Measurements from ENCODE around the gene PSMA2.
"Not testable (repeated sequence)": the region's sequence is repeated elsewhere in the genome, so short reads cannot be mapped to it uniquely, and the experiment has no call there.

Gene PSMA2

DNA sequence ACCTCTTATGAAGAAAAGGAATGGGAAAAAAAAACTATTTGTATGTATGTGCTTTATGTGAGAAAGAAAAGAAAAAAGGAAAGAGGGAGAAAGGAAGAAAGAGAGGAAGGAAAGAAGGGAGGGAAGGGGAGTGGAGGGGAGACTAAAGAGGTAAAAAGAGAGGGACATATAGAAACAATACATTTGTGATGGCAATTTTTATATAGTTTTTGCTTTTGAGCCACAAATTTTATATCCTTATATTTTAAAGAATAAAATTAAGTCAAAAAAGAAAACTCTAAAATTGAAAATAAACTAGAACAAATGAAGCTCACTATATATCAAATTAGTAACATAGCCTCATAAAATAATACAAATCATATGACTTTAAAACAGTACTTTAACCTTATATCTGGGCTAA is 31.1 kb downstream of the PSMA2 start:
- no peak for DNase-seq

DNA sequence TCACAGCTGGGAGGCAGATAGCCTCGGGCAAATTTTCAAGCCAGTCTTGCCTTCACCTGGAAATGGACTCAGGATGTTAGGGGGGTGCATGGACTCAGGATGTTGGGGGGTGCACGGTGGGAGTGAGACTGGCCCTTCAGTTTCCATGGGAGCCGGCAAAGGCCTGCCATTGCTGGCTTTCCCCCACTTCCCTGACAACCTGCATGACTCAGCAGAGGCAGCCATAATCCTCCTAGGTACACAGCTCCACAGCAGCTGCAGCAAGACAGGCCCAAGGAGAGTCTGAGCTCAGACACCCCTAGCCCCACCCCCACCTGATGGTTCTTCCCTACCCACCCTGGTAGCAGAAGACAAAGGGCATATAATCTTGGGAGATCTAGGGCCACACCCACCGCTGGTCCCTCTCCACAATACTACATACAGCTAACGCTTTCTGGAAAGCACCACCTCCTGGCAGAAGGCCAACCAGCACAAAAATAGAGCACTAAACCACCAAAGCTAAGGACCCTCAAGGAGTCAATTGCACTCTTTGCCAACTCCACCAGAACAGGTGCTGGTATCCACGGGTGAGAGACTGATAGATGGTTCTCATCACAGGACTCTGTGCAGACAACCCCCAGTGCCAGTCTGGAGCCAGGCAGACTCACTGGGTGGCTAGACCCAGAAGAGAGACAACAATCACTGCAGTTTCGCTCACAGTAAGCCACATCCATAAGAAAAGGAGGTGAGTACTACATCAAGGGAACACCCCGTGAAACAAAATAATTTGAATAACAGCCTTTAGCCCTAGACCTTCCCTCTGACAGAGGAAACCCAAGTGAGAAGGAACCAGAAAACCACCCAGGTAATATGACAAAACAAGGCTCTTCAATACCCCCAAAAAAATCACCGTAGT is 38.4 kb downstream of the PSMA2 start:
- peak; percentile 35 for DNase-seq

DNA sequence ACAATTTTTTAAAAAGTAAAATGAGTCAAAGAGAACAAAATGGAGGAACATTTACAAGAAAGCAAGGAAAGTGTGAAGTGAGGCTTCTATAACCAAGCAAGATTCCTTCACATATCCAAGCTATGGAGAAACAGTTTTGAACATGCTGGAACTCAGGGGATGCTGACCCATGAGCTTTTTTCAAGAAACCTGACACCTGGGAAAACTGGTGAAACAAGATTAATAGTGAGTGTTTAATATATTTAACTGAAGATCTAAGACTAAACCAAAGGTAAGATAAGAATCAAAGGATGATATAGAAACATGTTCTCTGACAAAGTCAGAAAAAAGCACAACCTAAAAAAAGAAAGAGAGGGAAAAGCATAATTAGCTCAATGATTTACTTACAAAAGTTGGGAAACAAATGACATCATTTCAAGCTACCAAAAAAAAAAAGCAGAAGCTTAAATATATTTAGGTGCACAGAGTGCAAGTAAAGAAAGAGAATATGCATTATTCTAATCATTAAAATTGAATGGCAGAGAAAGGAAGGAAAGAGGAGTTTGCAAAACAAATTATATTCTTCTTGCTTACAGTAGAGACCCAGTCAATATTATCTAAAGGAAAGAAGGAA is 45.0 kb downstream of the PSMA2 start:
- DNase-seq: no peak

DNA sequence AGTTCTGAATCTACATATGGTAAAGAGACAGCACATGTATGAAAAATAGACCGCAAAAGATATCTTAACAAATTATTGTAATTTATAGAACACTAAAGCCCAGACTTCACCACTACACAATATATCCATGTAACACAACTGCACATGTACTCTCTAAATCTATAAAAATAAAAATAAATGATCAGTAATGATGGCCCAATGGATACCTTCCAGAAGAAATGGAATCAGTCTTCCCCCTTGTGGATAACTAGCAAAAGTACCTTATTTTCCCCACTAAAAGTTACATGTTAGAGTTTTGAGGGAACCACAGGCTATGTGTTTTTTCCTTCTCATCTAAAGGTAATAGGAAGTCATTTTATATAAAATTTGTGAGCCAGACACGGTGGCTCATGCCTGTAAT is 45.8 kb downstream of the PSMA2 start:
- DNase-seq: no peak

DNA sequence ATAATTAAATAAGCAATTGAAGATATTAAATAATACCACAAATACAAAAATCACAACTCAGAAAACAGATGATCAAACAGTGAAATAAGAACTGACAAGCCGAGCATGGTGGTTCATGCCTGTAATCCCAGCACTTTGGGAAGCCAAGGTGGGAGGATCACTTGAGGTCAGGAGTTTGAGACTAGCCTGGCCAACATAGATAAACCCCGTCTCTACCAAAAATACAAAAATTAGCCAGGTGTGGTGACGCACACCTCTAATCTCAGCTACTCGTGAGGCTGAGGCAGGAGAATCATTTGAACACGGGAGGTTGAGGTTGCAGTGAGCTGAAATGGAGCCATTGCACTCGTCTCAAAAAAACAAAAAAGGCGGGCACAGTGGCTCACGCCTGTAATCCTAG is 46.8 kb downstream of the PSMA2 start:
- DNase-seq: not testable (repeated sequence)

DNA sequence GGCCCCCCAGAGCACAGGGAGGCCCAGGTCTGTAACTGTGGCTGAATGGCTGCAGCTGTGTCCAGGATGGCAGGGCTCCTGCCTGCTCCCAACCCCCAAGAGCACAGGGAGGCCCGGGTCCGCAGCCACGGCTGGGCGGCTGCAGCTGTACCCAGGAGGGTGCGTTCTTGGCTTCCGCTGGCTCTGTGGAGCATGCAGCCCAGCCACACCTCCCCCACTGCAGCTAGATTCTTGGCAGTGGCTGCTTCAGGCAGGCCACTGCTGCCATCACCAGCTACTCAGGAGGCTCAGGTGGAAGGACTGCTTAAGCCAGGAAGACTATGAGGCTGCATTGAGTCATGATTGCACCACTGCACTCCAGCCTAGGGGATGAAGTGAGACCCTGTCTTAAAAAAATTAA is 48.0 kb downstream of the PSMA2 start:
- peak; percentile 60 for DNase-seq

DNA sequence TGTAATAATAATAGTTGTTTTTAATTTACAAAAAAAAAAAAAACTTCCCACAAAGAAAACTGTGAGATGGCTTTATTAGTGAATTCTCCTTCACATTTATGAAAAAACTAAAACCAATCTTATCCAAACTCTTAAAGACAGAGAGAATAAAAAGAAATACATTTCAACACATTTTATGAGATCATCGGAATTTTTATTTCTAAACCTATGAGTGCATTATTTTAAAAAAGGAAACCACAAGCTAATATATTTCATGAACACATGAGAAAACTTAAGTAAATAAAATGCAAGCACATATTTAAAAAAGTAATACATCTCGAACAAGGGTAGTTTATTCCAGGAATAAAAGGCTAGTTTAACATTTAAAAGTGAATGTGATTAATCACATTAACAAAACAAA is 51.6 kb downstream of the PSMA2 start:
- no peak for DNase-seq

DNA sequence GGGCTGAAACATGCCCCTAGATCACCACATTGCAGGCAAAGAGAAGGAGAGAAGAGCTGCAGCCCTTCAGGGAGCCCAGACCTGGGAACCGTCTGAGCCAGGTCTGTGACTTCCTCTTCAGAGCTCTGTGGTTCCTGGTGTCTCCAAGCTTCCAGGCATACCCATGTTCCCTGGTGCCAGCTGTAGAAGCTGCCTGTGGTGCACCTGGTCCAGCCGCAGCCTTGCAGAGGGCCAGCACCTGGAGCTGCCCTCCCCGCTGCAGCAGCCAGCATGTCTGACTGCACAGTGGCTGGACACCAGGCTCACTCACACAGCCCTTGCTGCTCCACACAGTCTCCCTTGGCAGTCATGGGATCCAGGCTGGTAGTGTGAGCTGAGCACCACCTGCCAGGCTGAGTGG is 53.7 kb downstream of the PSMA2 start:
- DNase-seq: no peak

DNA sequence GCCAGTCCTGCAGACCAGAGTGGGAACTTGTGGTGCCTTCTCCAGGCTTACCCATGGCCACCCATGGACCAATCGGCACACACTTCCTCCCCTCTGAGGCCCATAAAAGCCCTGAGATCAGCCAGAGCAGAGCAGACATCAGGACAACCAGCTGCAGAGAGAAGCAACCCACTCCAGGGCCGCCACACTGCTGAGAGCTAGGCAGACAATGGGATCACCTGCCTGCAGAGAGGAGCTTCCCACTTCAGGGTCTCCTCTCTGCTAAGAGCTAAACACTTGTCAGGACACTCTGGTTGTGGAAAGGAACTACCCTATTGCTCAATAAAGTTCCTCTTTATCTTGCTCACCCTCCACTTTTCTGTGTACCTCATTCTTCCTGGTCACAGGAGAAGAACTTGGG is 54.1 kb downstream of the PSMA2 start:
- no peak for DNase-seq

DNA sequence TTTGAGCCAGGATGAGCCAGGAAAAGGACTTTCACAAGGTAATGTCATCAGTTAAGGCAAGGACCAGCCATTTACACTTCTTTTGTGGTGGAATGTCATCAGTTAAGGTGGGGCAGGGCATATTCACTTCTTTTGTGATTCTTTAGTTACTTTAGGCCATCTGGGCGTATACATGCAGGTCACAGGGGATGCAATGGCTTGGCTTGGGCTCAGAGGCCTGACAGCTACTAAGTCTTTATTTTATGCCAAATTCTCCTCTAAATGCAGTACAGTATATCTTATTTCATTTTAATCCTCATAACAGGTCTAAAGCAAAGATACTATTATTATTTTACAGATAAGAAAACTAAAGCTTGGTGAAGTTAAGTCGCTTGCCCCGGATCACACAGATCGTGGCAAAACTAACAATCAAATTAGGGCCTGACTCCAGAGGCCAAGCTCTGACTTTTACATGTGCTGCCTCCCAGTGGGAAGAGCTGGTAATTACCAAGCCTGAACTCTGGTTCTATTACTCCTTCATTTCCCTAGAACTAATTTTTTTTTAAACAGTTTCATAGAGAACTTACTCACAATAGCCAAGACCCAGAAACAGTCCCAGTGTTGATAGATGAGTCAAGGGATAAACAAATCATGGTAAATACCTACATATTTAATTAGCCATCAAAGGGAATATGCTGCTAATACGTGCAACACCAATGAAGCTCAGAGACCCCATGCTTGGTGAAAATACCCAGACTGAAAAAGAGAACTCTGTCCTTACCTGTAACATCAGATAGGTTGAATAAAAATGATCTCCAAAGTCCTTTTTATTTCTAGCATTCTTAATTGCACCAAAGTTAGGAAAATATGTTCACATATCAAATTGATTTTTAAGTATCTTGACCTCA is 55.5 kb downstream of the PSMA2 start:
- DNase-seq: no peak

DNA sequence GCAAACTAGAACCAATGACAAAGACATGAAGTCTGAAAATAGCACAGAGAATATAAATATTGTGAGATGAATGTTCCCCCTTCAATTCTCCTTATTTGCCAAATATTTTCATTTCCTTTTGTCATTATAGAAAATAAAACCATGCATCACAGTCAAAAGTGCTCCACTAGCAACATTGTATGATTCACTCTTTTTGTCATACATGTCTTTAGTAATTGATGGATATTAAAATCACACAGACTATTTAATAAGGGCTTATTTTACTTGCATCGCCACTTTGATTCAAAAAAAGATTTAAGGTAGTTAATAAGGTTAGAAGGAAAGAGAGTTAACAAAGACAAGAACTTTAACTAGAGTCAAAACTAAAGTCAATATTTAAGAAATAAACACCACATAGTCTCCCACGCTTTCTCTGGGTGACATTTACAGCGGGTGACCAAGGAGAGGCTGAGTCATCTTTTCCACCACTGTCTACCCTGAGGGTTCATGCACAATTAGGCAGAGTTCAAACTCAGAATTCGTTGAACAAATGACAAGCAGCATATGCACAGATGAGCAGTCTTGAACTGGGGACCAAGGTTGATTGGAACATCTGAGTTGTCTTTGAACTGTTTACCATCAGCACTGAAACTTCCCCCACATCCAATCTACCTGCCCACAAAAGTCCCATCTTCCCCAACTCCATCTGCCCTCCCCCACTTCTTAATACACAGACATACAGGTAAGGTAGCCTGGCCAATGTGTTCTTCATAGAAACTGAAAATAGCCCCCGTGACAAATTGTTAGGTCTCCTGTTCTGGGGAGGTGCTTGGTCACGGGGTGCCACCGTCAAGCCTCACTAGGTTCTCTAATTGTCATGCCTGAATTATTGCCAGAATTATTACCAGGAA is 62.6 kb downstream of the PSMA2 start:
- no peak for DNase-seq

DNA sequence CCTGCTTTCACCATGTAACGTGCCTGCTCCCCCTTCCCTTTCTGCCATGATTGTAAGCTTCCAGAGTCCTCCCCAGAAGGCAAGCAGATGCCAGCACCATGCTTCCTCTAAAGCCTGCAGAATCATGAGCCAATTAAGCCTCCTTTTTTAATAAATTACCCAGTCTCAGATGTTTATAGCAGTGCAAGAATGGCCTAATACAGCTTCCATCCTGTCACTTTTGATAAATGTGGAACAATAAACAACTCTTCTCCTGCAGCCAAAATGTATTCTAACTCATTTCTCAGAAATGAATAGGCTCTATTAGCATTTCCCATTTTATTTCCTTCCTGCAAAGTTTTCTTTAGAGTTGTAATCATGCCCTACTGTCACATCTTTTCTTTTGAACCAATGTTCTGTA is 63.5 kb downstream of the PSMA2 start:
- DNase-seq: no peak
